NCI-H187 treated with DMSO at 0.1 percent for 48 hours (cell line): Measurements from ENCODE around the gene IGFN1.

Experiments used
- DNase-seq: peaks from one replicate; lab custom pipeline; 2025; lab: John Stamatoyannopoulos, UW

IGFN1 gene

DNA sequence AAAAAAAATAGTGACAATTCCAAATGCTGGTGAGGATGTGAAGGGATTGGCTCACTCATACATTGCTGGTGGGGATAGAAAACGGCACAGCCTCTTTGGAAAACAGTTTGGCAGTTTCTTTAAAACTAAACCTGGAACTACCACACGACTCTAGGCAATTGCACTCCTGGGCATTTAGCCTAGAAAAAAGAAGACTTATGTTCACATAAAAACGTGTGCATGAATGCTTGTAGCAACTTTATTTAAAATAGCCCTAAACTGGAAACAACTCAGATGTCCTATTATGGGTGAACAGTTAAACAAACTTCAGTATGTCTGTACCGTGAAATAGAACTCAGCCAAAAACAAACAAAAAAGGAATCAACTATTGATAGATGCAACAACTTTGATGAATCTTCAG is 26.9 kb upstream of the IGFN1 start:
- DNase-seq, result no peak

DNA sequence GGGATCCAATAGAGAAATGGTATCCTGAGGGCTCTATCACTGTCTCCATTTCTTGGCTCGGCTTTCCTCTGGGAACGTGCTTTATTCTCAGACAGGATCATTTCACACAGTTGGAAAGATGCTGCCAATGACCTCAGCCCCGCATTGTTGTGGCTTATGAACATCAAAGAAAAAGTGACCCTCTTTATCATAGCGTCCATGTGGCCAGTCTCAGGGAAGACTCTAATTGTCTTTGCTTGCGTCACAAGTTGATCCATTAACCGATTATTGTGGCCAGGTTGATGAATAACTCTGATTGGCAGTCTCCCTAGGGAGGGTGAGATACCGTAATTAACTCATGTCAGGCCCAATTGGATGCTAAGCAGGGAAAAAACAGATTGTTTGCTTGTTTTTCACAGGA is 26.0 kb upstream of the IGFN1 start:
- no peak for DNase-seq

DNA sequence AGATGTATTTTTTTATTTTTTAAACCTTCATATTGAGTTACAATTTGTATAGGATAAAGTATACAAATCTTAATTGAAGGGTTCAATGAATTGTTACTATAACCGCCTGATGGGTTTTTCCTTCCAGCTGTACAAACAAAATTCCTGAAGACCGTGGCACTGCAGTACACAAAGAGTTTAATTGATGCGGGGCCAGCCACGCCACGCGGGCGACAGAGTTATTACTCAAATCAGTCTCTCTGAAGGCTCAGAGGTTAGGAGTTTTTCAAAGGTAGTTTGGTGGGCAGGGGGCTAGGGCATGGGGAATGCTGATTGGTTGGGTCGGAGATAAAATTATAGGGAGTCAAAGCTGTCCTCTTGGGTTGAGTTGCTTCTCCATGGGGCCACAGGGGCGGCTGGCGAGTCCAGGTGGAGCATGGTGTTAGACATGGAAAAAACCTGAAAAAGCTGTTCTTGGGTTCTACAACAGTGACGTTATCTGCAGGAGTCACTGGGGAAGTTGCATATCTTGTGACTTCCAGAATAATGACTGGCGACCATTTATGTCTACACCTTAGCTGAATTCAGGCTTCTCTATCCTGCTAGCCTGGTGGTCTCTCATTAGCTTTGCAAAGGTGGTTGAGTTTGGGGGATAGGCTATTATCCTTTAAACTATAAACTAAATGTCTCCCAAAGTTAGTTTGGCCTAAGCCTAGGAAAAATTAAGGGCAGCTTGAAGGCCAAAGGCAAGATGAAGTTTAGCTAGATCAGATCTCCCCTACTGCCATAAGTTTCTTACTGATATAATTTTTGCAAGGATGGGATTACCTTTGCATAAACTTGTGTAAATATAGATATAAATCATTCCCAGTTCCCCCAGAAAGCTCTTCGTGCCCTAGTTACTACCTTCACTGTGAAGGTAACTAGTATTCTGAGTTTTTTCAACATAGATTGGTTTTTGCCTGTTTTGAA is 23.3 kb upstream of the IGFN1 start:
- DNase-seq, result no peak

DNA sequence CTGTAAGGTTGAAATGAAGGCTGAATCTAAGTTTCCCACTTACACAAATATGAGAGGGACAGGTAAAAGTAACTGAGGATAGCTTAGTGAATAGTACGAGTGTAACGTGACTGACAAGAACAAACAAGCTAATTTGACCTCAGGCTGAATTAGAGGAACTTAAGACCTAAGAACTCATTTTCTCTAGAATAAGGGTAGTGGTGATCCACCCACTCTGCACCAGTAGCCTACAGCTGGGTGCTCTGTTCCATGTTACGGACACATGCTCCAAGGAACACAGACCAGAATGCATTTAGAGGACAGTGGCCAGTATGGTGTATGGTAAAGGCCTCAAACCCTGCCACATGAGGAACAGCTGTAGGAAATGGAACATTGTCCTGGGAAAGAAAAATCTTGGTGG is 21.4 kb upstream of the IGFN1 start:
- no peak for DNase-seq

DNA sequence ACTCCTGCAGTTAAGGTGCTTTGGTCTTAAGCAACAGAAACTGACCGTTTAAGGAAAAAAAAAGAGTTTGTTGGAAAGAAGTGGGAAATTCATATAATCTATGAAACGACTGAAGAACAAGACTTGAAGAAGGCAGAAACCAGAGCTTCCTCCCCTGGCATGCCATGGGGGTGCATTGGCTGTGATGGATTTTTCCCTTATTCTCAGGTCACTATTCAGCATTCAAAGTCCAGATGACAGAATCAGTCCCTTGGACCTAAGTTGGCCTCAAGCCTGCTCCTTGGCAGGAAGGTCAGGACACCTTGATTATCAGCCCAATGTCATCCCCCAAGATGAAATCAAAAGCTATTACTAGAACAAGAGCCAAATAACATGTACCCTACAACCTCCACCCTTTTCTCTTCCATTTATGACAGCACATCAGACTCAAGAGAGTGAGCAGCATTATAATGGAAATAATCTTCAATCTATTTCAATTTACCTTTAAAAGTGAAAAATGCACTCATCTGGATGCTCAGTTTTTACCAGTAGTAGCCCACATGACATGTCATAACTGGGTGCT is 20.6 kb upstream of the IGFN1 start:
- no peak for DNase-seq

DNA sequence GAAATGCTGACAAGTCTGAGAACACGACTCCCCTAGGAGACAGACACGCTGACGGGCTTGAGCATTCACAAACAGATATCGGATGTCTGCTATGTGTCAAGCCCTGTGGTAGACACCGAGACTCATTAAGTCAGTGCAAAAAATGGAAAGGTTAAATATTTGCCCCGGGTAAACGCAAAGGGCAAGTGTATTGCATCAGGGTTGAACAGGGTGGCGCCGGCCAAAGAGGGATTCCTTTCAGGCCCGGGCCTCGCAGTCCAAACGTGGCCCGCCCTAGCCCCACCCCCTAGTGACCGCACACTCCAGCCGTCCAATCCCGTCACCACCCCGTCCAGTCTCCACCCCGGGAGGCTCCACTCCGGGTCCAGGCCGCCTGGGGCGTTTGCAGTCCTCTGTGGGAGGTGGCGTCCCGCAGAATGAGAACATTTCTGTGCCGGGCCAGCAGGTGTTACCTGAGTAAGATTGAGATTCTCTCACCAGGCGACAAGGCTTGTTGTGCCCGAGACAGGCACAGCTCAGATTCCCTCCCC is 20.0 kb upstream of the IGFN1 start:
- DNase-seq, result peak; percentile 33

DNA sequence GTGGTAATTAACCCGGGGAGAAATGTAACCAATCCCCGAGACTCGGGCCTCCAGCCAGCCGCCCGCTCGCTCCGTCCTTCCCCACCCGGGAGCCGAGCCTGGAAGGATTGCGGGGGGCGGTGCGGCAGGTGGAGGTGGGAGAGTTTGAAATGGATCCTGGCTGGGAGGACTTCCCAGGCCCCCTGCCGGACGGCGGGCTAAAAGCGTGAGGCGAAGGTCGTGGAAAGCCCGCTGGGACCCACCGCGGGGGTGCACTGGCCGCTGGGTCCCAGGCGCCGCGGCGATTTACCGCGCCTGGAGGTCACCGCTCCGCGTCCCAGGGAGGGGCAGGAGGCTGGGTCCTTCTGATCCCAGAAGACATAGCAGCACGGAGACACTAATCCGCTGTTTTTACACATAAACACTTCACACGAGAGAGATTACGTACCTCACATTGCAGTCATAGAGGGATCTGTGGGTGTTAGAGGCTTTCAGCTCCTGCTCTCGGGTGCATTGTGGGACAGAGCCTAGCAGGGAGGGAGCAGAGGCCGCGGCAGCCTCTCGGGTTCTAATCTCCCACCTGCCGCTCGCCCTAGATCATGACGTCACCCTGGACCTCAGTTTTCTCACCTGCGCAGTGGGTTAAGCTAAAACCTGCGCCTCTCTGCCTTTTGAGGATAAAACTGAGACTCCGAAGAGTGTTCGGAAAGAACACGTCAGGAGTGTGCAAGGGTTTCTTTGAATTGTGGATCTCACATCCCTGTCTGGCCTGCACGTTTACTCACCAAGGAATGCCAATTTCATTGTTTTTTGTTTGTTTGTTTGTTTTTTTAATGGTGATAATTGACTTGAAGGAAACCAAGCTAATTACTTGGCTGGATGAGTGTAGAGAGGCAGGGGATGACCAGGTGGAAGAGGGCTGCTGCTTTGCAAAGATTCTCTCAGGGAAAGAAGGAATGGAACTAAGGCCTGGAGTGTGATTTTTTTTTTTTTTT is 19.3 kb upstream of the IGFN1 start:
- DNase-seq, result no peak

DNA sequence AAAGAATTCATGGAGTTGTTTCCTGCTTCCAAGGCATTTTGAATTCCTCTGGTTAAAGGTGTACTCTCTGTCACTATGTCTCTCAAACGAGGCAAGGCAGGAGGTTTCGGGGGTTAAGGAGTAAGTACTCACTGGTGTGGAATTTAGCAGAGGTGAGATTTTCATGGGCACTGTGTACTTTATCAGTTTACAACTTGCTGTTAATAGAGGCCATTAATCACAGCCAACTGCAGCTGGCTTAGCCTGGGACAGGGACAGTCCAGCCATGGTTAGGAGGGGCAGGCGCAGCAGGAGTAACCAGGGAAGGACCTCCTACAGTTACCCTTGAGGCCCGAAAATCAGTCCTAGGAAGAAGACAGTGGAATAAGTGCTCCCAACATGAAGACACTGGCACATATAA is 18.3 kb upstream of the IGFN1 start:
- no peak for DNase-seq

DNA sequence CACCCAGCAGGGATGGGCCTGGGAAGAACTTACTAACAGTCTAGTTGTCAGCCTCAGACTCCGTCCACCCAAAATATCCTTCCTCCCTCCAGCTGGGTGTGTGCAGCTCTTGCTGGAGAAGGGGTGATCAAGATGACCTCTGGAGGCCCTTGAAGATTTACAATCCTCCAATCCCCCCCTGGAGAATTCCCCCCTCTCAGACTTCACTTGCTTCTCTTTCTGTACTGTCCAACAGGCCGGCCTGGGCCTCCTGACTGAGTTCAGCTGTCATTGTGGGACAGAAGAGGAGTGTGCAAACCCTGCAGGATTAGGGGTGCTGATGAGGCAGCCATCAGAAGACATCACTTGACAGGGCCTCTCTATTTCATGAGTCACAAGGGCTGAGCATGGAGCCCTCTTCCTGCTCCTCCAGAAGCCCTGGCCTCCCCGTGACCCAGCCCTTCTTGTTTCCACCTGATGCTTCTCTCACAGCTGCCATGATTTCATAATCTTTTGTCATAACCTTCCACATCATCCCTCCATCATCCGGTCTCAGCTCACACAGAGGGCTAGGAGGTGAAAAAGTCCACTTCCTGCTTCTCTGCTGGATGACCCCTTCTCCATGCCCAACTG is 17.5 kb upstream of the IGFN1 start:
- no peak for DNase-seq

DNA sequence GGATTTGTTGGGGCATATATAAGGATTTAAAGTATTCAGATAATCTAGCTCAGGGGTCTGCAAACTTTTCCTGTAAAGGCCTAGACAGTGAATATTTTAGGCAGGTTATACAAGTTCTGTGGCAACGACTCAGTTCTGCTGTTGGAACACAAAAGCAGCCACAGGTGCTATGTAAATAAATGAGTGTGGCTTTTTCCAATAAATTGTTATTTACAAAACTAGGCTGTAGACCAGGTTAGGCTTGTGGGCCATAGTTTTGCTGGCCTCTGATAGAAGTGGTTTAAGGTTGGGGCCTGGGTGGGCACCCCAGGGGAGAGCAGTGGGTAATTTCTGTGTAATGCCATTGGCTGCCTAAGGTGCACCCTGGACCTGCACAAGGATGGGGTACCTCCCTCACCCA is 16.9 kb upstream of the IGFN1 start:
- DNase-seq, result no peak

DNA sequence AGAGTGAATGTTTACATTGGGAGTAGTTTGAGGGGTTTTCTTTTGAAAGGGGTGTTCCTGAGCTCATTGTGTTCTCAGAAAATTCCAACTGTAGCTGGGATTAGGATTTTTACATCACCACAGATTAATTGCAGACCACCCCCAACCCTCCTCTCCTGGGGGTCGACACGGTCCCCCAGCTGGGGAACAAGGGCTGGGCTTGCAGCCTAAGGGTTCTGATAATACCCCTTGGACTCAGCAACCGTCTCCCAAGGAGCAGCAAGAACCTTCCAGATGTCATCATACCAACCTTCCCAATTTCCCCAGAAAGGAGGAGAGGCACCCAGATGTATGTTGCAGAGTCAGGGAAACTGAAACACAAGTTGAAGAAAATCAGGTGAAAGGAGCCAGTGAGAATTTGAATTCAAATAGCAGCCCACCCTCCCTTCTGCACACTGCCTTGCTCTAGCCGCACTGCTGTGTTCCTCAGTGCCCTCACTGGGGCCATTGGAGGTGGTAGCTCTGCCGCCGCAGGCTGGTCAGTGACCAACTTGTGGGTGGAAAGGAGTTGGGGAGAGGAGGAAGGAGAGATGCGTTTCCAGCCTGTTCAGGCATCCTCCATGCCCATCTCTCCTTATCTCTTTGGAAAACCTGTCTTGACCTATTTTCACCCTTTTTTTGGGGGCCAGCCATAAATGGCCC is 14.7 kb upstream of the IGFN1 start:
- DNase-seq, result no peak

DNA sequence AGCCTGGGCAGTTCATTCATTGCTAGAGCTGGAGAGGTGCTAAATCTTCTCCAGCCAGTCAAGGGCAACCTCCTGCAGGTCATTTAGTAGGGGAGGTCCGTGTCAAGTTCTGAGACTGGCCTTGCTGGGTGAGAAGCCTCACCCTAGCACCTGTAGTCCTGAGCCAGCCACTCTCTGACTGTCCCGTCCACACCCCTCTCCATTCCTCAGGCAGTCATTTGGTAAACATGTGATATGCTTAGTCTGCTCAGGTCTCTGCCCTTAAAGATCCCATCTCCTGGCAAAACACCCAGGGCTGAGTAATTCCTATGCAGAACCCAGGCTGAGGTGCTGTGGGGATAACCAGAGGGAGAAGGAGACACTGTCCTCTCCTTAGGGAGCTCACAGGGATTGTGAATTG is 13.7 kb upstream of the IGFN1 start:
- no peak for DNase-seq

DNA sequence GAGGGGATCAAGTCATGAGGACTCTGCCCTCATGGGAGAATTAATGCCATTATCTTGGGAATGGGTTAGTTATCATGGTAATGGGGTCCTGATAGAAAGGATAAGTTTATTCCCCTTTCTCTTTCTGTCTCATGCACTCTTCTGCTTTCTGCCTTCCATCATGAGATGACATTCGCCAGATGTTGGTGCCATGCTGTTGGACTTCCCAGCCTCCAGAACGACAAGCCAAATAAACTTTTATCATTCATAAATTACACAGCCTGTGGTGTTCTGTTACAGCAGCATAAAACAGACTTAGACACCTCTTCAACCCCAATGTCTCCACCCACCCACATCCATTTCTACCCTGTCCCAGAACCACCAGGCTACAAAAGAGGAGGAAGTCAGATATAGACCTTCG is 11.9 kb upstream of the IGFN1 start:
- no peak for DNase-seq

DNA sequence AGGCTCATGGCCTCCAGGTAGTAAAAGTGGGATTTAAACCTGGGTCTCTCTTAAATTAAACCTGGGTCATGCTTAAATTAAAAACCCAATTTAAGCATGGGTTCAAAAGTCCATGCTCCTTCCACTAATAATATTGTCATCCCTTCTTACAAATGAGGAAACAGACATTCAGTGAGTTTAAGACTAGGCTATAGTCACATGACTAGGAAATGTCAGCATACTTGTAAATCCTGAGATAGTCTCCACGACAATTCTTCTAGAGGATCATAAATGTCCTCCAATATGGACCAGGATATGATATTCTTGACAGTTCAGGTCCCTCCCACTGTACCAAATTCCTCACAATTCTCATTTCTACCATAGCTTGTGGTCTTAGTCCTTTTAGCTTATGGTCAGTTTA is 10.5 kb upstream of the IGFN1 start:
- DNase-seq, result no peak

DNA sequence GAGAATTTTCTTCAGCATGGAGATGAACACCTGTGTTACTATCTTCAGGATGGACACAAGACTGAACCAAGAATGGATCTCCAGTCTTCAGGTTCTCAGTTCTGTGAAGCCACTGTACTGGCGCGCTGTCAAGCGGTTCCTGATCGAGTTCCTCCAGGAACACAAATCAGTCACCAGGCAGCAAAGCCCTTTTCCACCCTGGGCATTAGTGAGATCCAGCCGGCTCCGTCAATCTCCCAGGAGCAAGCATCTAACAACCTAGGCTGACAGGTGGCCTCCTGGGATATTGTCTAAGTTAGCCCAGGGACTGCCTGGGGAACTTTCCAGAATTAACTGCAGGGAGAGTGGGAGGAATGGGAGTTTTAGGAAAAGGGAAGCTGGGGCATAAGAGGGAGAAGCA is 9.7 kb upstream of the IGFN1 start:
- DNase-seq, result no peak

DNA sequence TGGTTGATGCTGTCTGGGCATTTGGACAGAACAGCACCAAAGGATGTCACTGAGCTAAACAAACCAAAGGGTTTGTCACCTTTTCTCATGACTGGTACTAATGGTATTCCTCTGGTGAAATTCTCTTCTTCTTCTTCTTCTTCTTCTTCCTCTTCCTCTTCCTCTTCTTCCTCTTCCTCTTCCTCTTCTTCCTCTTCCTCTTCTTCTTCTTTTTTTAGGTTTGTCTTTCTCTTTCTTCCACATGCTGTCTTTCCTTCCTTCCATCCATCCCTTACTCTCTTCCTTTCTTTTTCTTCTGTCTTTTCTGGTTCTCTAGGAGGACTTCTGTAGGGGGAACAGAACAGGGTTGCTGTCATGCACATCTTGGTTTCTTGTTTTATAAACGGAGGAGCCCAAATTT is 9.3 kb upstream of the IGFN1 start:
- no peak for DNase-seq

DNA sequence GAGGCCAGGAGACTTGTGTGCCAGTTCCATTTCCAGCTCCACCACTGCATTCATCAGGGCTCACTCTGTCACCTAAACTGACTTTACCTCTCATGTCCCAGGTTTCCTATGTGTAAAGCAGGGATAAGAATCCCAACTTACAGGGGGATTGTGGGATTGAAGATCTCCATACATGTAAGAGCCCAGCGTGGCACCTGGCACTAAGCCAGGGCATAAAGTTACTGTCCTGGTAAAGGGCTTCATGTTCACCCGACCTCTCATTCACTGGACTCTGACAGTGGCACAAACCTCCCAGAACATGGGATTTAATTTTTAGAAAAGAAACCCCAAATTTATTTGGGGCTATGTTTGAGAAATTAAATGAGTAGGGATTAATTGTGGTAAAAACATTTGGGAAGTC is 8.9 kb upstream of the IGFN1 start:
- no peak for DNase-seq

DNA sequence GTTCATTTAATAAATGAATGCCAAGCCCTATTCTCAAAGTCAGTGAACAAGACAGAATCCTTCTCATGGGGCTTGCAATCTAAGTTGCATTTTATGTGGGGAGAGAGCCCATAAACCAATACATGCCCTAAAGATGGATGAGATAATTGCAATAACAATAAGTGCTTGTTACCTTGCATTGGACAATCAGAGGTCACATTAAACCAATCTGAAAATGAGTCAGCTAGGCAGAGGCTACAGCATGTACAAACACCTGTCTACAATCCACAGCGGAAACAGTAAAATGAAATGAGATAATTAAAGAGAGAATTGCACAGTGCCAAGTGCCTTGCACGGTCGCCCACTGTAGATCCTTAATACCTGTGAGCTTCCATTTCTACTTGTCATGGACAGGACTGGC is 7.4 kb upstream of the IGFN1 start:
- no peak for DNase-seq

DNA sequence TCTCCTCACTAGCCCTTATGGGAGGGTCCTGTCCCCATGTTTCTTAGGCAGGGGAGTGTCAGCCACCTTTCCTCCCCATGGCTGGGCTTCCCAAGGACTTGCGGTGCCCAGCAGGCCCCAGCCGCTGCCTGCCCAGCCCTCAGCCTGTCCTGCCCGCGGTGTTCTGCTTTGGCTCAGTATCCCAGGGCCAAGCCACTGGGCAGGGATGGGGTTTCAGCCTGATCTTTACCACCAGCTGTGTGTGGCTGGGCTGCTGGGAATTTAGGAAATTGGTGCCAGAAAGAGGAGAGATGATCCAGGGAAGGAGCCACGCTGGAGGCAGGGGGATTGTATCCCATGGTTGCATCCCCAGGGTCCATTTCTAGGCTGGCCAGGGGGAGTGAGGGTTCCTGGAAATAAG is 6.9 kb upstream of the IGFN1 start:
- DNase-seq, result no peak

DNA sequence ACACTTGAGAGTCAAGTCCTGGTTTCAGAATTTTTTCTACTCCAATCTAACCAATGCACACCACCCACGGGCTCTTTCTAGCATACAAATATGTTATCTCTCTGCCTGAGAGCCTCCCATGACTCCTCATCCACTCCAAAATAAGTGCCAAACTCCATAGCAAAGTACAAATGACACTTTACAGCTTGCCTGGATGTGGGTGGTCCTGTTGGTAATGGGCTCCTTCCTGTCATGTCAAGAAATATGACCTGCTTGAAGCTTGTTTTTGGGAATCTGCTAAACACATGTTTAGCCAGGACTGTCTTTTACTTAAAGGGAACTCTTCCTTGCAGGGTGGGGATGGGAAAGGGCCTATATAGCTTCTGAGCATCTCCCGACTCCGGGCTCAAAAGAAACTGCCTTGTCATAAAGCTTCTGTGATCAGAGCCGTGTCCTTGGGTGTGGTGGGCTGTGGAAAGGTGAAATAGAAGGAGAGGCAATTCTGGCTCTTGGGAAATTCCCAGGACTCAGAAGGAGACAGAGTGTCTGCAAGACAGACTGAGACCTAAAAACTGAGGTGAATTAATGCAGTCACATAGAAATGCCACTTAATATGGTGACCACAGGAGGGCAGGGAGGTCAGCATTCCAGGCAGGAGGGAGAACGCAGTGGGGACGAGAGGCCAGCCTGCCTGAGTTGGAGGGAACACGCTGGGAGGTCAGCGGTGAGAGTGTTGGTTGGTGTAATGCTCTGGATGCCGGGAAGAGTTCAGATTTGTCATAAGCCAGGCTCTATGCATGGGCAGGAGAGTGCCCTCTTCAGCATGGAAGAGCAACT is 6.1 kb upstream of the IGFN1 start:
- DNase-seq, result no peak

DNA sequence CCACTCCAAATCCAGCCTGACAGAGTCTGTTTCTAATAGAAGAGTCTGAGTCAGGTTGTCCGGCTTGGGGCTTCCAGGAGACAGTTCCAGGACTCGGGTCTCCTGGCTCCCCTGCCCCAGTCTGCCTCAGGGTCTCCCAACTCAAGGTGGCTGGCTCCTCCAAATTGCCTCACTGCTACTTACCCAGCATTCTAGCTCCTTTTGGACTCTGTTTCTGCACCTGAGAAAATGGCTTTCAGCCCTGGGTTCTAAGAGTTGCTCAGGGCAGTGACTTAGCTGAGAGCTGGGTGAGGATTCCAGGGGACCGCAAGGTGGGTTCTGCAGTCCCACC is 5.5 kb upstream of the IGFN1 start:
- DNase-seq, result no peak
